Measurements from ENCODE around the gene PLD2.

Gene PLD2

GRCh38 chr17:4806777-4807604, at the start of gene PLD2:
PLD2 (plus strand) TSS chr17:4807152; CDS start chr17:4807773, 621 bp downstream.
- H3K27ac ChIP-seq, result peak within 1 kb of the TSS; percentile 73
- POLR2A ChIA-PET (ENCODE audit: low non-redundant PET), result interaction anchor here (0.6 kb wide), 1 partner anchor 10 kb away, joined by 4 read pairs; no protein-coding TSS in a partner anchor
- CTCF ChIA-PET, result interaction anchor here (0.5 to 1.8 kb wide), 6 partner anchors 17 to 81 kb away, joined by 3 to 8 read pairs (median 4); partner anchors contain the start of gene MED11
- no peak for TF ChIP-seq CTCF (conservative IDR thresholded peaks at IDR 0.05; ENCODE audit: low read depth)
- peak; percentile 95 for DNase-seq (ENCODE audit: low spot score)

GRCh38 chr17:4759776-4760236, 47.1 kb upstream of the PLD2 start:
- CTCF ChIA-PET, result no interaction called here
- no peak for TF ChIP-seq CTCF (conservative IDR thresholded peaks at IDR 0.05; ENCODE audit: low read depth)
- POLR2A ChIA-PET (ENCODE audit: low non-redundant PET), result no interaction called here
- H3K27ac ChIP-seq, result no peak overlapping the region
- DNase-seq (ENCODE audit: low spot score), result no peak

GRCh38 chr17:4764595-4764994, 42.4 kb upstream of the PLD2 start:
- ChIA-PET CTCF (interaction anchor here (0.9 kb wide), 1 partner anchor 26 kb away, joined by 3 read pairs; no protein-coding TSS in a partner anchor), POLR2A (ENCODE audit: low non-redundant PET) (no interaction called here)
- TF ChIP-seq CTCF (conservative IDR thresholded peaks at IDR 0.05; ENCODE audit: low read depth), result no peak
- H3K27ac ChIP-seq, result no peak overlapping the region
- DNase-seq (ENCODE audit: low spot score), result no peak

- no peak overlapping the region for H3K27ac ChIP-seq
- ChIA-PET POLR2A (ENCODE audit: low non-redundant PET) (no interaction called here), CTCF (no interaction called here)
- TF ChIP-seq CTCF (conservative IDR thresholded peaks at IDR 0.05; ENCODE audit: low read depth), result no peak
- no peak for DNase-seq (ENCODE audit: low spot score)
Observed at GRCh38 chr17:4766201-4766600, 40.8 kb upstream of the PLD2 start.

- POLR2A ChIA-PET (ENCODE audit: low non-redundant PET), result no interaction called here
- CTCF ChIA-PET, result no interaction called here
- no peak for TF ChIP-seq CTCF (conservative IDR thresholded peaks at IDR 0.05; ENCODE audit: low read depth)
- DNase-seq (ENCODE audit: low spot score), result no peak
- H3K27ac ChIP-seq, result no peak overlapping the region
Observed at GRCh38 chr17:4766723-4767122, 40.2 kb upstream of the PLD2 start.

GRCh38 chr17:4768298-4768697, 38.7 kb upstream of the PLD2 start:
- DNase-seq (ENCODE audit: low spot score), result no peak
- ChIA-PET POLR2A (ENCODE audit: low non-redundant PET) (no interaction called here), CTCF (no interaction called here)
- TF ChIP-seq CTCF (conservative IDR thresholded peaks at IDR 0.05; ENCODE audit: low read depth), result no peak
- H3K27ac ChIP-seq, result no peak overlapping the region
